Subcutaneous adipose tissue (tissue), 4 donors: ENCODE data around the gene SACM1L. TPM values are rescaled to one million over a fixed set of nuclear protein-coding genes. Genes with fewer than 3 reads are reported as not detected.

Source experiments
- CTCF ChIP-seq: fragments of 450-650 bp; IDR thresholded peaks from one replicate; pipeline ENCODE4 v1.5.1; 2016; ENCODE audit warnings: low read depth, mild to moderate bottlenecking, control low read depth, antibody characterized with exemption, moderate library complexity
- total RNA-seq, 4 donors: library from RNA; depleted of rRNA; stranded (reverse); fragments of >200 nt; gene quantifications; one replicate each; pipeline ENCODE4 v1.1.0, GENCODE V29; 2016

Gene SACM1L
- total RNA-seq, 4 donors from 2014 or later, result 54.9 to 78.8 (median 55.6) TPM

- TF ChIP-seq CTCF, result no peak
These were observed 48.0 kb downstream of the SACM1L start for GRCh38 chr3:45737234-45737633.

- no peak for TF ChIP-seq CTCF
These were observed 50.8 kb downstream of the SACM1L start for GRCh38 chr3:45739991-45740390.

GRCh38 chr3:45741247-45741646 is 52.1 kb downstream of the SACM1L start:
- no peak for TF ChIP-seq CTCF

GRCh38 chr3:45741742-45742460 is 52.7 kb downstream of the SACM1L start:
- TF ChIP-seq CTCF, result no peak

DNA sequence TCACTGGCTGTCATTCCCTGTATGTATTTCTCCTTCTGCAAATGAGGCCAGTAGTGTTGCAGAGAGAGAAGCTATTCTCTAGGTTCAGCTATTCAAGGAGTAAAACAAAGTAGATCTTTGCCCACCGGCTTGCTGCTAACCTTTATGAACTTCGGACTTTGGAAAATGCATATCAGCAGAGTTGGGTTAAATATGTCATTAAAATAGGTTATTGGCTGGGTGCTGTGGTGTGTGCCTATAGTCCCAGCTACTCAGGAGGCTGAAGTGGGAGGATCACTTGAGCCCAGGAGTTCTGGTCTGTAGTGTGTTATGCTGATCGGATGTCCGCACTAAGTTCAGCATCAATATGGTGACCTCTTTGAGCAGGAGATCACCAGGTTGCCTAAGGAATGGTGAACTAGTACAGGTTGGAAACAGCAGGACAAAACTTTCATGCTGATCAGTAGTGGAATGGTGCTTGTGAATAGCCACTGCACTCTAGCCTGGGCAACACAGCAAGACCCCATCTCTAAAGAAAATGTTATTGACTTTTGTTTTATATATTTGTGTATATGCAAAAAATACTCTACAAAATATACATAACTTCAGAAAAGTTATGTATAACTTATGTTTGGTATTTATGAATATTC is 53.4 kb downstream of the SACM1L start:
- TF ChIP-seq CTCF, result no peak

DNA sequence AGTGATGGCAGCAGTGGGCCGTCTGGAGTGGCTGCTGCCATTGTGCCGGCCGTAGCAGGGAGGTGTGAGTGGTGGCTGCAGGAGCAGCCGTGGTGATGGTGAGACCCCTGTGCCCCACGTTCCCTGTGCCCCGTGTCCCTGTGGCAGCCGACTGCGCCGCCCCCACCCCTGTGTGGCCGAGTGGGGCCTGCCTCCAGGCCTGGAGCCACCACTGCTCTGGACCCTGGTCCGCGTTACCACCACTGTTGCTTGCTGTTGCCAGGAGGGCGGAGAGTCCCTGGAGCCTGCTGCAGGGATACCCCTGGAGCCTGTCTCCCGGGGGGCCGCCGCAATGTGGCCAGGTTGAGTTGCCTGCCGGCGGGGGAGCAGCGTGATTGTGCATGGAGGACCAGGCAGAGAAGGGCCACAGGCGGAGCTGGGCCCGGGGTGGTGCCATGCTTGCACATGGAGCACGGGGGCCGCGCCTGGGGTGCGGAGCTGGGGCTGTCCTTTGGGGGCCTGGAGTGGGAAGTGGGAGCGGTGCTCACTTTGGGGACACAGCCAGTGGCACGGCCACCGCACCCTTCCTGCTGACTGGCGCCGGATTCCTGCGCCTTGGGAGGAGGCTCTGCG is 57.1 kb downstream of the SACM1L start:
- TF ChIP-seq CTCF, result no peak
